ENCODE results near the gene PNPLA1. TPM values are rescaled to one million over a fixed set of nuclear protein-coding genes. Genes with fewer than 3 reads are reported as not detected.

Gene PNPLA1
- total RNA-seq, 1 donor from 2014 or later: not detected

GRCh38 chr6:36276581-36277536 is 7.0 kb downstream of the PNPLA1 start:
- no peak for DNase-seq (ENCODE audit: low spot score)
- no peak overlapping the region for H3K27ac ChIP-seq
- H3K9ac ChIP-seq: no peak overlapping the region
- H3K27me3 Mint-ChIP-seq (ENCODE audit: insufficient read depth, low read depth): no peaks in the 10 kb centered on the region
- no peak overlapping the region for H2AFZ ChIP-seq (replicated peaks)
- no peaks in the 10 kb centered on the region for H3K4me1 Mint-ChIP-seq
- H3K4me3 Mint-ChIP-seq: no peak overlapping the region
- no peaks in the 10 kb centered on the region for H3K36me3 Mint-ChIP-seq
- no peaks in the 10 kb centered on the region for H3K4me1 ChIP-seq
- no peaks in the 10 kb centered on the region for H3K9me3 ChIP-seq (ENCODE audit: low read depth)
- H3K36me3 ChIP-seq: no peaks in the 10 kb centered on the region
- no peak overlapping the region for H3K4me3 ChIP-seq
- no peaks in the 10 kb centered on the region for H3K9me3 Mint-ChIP-seq
- H3K27me3 ChIP-seq: no peaks in the 10 kb centered on the region
- H3F3A ChIP-seq (ENCODE audit: low read depth): no peaks in the 10 kb centered on the region
- TF ChIP-seq EZH2 (IDR thresholded peaks at IDR 0.05) (no peak), EZH2phosphoT487 (IDR thresholded peaks at IDR 0.05) (no peak), CTCF (IDR thresholded peaks at IDR 0.05) (no peak)
- no peaks in the 10 kb centered on the region for H4K20me1 ChIP-seq (ENCODE audit: low read depth)
- no peaks in the 10 kb centered on the region for H3K79me2 ChIP-seq (ENCODE audit: low read depth)
- no peak overlapping the region for H3K27ac Mint-ChIP-seq
- H3K4me2 ChIP-seq: no peak overlapping the region

- Histone ChIP-seq H3F3A (ENCODE audit: low read depth) (no peaks in the 10 kb centered on the region), H3K79me2 (ENCODE audit: low read depth) (no peaks in the 10 kb centered on the region), H3K27ac (no peak overlapping the region), H3K36me3 (no peaks in the 10 kb centered on the region), H3K9ac (no peak overlapping the region), H3K27me3 (peaks cover 9% of the 10 kb centered on the region), H3K4me3 (no peak overlapping the region), H3K9me3 (ENCODE audit: low read depth) (no peaks in the 10 kb centered on the region), H4K20me1 (ENCODE audit: low read depth) (no peaks in the 10 kb centered on the region), H3K4me2 (no peak overlapping the region), H2AFZ (replicated peaks) (no peak overlapping the region), H3K4me1 (no peaks in the 10 kb centered on the region)
- TF ChIP-seq EZH2phosphoT487 (IDR thresholded peaks at IDR 0.05): no peak
- TF ChIP-seq CTCF (IDR thresholded peaks at IDR 0.05): no peak
- no peak for TF ChIP-seq EZH2 (IDR thresholded peaks at IDR 0.05)
- Mint-ChIP-seq H3K36me3 (no peaks in the 10 kb centered on the region), H3K4me3 (no peak overlapping the region), H3K9me3 (no peaks in the 10 kb centered on the region), H3K27me3 (ENCODE audit: insufficient read depth, low read depth) (no peaks in the 10 kb centered on the region), H3K27ac (no peak overlapping the region), H3K4me1 (no peaks in the 10 kb centered on the region)
- DNase-seq (ENCODE audit: low spot score): no peak
Measured at GRCh38 chr6:36277946-36278470, 8.1 kb downstream of the PNPLA1 start.

- H3K4me2 ChIP-seq: no peak overlapping the region
- H3K79me2 ChIP-seq (ENCODE audit: low read depth): no peaks in the 10 kb centered on the region
- no peak overlapping the region for H3K27ac ChIP-seq
- H3K4me3 ChIP-seq: no peak overlapping the region
- Mint-ChIP-seq H3K27me3 (ENCODE audit: insufficient read depth, low read depth) (peaks cover 5% of the 10 kb centered on the region), H3K4me1 (peaks cover 7% of the 10 kb centered on the region), H3K9me3 (no peaks in the 10 kb centered on the region), H3K27ac (no peak overlapping the region), H3K4me3 (no peak overlapping the region), H3K36me3 (no peaks in the 10 kb centered on the region)
- H3K36me3 ChIP-seq: no peaks in the 10 kb centered on the region
- H3K27me3 ChIP-seq: peaks cover 34% of the 10 kb centered on the region
- H3K9ac ChIP-seq: no peak overlapping the region
- no peak for DNase-seq (ENCODE audit: low spot score)
- H2AFZ ChIP-seq (replicated peaks): no peak overlapping the region
- no peaks in the 10 kb centered on the region for H4K20me1 ChIP-seq (ENCODE audit: low read depth)
- H3K9me3 ChIP-seq (ENCODE audit: low read depth): no peaks in the 10 kb centered on the region
- TF ChIP-seq CTCF (IDR thresholded peaks at IDR 0.05) (no peak), EZH2phosphoT487 (IDR thresholded peaks at IDR 0.05) (no peak), EZH2 (IDR thresholded peaks at IDR 0.05) (no peak)
- H3K4me1 ChIP-seq: peaks cover 7% of the 10 kb centered on the region
- H3F3A ChIP-seq (ENCODE audit: low read depth): no peaks in the 10 kb centered on the region
Measured at GRCh38 chr6:36280467-36280866, 10.6 kb downstream of the PNPLA1 start.

All from neural progenitor cell (in vitro differentiated cells).